Liver (tissue), 3 donors: ENCODE data around the gene SAMD14.

Experiments
- CTCF ChIP-seq: fragments of 150-350 bp; IDR thresholded peaks from 2 replicates; pipeline ENCODE4 v1.5.1; 2017; ENCODE audit warnings: improper control_type of control experiment, low read depth, low read length; ENCODE audit not compliant: missing input control
- FOXA1 ChIP-seq: IDR thresholded peaks from 2 replicates; pipeline ENCODE4 v1.6.1; 2016; ENCODE audit warnings: antibody characterized with exemption
- MAX ChIP-seq: IDR thresholded peaks from 2 replicates; pipeline ENCODE4 v1.6.1; 2016; ENCODE audit warnings: antibody characterized with exemption
- RAD21 ChIP-seq, 2 donors: IDR thresholded peaks; 2 replicates each; pipeline ENCODE4 v1.6.1; 2016; ENCODE audit warnings: antibody characterized with exemption in 2 of 2, mild to moderate bottlenecking in 2 of 2
- SP1 ChIP-seq: IDR thresholded peaks from 2 replicates; pipeline ENCODE4 v1.6.1; 2018; ENCODE audit warnings: antibody characterized with exemption, mild to moderate bottlenecking
- donor health status: healthy.
- donor health status: healthy.

GRCh38 chr17:50108556-50108955 is 21.4 kb downstream of the SAMD14 start:
- TF ChIP-seq CTCF (no peak), RAD21 (IDR thresholded peaks at IDR 0.05) (no peak), MAX (no peak), SP1 (no peak), FOXA1 (no peak)
